Medulla oblongata (tissue), 1 donor: ENCODE measurements around the gene CPEB4.

Source experiments
- DNase-seq: peaks from one replicate; pipeline ENCODE4 v3.0.0-alpha.2; 2015; ENCODE audit errors: extremely low spot score

CPEB4 gene

DNA sequence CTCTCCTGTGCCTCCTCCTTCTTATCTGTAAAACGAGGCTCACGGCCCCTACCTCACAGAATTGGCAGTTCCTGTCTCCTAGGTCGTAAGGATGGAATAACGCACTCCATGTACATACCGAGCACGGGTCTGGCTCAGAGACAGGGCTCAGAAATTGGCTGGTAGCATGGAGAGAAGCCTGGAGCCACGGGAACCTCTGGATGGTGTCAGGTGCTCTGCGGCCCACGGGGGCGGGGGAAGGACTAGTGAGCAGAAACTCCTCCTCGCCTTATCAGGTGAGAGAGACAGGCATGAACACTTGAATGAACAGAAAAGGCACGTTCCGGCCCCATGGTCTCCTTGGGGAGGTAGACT is 85.4 kb downstream of the CPEB4 start:
- DNase-seq = no peak

DNA sequence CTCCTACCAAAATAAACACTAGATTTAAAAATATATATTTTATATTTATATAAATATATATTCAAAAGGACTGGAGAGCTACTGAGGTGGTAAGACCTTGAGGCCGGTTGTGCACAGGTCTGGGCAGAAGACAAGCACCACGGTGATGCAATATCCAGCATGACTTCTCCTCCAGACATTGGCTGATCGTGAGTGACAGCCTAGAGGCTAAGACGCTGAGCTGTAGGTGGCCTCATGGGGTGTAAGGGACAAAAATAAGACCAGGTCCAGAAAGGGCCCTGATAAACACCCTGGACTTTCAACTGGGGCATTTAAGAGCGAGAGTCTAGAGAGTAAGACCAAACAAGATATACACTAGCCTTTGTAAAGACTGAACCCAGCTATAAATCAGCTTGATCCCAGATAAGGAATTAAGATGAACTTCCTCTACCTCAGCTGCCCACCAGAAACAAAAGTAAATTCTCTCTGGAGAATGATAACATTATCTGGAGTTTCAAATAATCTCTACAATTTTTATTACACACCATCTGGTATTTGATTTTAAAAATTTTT is 86.6 kb downstream of the CPEB4 start:
- DNase-seq = no peak

DNA sequence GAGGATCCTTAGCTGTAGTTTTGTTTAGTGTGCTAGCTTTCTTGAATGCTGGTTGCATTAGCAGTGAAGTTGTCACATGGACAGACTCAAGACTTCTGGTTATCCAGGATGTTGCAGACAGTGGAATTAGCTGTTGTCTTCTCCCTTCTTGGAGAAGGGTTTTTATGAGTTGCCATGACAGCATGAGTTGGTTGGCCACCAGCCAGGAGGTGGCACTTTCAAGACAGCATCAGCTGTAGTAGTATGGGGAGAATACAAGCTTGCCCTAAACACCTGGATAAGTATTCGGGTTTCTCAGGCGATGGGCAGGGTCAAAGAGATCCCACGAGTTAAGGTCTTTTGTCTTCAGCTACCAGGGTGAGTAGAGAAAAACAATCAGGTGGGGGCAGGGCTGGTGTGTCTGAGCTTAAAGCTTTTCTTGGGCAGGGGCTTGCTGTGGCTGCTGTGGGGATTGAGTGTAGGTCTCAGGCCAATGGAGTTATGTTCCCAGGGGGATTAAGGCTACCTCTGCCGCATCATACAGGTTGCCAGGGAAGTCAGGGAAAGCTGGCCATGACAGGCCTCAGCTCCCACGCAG is 93.1 kb downstream of the CPEB4 start:
- DNase-seq = no peak

DNA sequence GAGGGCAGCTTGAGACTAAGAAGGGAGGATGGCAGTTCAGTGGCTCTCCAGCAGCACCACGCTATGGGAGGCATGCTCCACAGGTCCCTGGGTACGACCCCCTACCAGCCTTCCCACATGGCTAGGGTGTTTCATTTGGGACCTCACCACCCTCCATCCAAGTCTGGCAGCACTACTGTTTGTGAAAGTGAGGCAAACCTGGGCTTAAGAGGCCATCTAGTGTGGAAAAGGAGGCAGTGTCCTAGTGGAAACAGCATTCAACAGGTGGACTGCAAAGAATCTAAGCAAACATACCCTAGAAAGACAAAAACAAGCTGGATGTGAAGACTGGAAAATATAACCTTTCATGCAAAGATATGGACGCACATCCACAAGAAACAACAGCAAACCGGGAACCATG is 96.1 kb downstream of the CPEB4 start:
- no peak for DNase-seq

DNA sequence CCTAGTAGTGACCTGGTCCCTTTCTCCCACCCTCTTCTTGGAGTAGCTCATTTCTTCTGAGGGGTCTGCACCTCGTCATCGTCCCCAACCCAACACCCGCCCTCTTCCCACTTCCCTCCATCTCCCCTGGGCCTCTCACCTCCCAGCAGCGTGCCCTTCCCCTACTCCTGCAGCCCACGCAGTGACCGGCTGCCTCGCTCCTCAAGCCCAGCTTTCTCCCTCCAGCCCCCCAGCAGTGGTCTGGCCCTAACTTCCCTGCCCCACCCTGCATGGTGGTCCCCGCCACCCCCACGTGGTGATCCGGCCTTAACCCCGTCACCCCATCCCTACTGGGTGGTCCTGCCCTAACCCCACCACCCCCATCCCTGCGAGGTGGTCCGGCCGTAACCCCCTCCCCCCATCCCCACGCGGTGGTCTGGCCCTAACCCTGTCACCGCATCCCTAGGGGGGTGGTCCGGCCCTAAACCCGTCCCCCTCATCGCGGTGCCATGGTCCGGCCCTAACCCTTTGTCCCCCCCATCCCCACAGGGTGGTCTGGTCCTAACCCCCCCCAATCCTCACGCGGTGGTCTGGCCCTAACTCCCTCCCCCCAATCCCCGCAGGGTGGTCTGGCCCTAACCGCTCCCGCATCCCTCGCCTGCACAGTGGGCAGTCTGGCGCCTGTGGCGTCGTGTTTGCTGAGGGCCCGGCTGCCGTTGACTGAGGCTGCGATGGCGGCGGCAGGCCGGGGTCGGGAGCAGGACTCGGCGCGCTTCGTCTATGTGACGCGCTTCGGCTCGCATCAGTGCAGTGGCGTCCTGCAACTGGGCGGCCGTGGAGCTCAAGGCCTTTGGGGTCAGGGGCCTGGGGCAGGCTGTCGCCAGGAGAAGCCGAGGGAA is 100.6 kb downstream of the CPEB4 start, which contains the start of gene C5orf47:
TSS of gene C5orf47 (plus strand) at position 617 of the 878 bp plus-strand sequence. CDS start at position 711, 94 bp downstream.
- DNase-seq = no peak

DNA sequence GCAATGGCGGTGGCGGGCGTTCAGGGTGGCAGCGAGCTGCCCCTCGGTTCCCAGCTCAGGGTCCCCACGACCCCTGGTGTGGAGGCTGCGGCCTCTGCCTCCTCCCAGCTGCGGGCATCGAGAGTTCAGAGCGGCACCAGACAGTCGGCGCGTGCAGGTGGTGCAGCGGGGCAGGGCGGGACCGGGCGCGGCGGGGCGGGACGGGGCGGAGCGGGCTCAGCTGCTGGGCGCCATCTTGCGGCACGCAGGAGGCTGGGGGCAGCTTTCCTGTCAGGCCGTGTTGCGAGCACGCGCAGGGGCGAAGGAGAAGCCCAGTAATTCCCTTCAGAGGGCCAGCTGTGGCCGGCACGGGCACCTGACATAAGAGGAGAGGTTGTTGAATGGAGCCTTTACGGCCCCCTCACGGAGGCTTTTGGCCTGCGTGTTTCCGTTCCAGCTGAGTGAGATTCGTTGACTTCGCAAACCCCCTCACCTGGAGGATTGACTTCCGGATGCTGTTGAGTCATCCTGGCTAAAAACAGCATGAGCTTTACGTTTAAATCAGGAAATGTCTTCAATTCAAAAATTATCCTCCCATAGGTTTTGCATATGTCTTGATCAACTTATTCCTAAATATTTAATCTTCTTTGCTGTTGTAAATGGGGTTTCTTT is 101.4 kb downstream of the CPEB4 start:
- DNase-seq = no peak

DNA sequence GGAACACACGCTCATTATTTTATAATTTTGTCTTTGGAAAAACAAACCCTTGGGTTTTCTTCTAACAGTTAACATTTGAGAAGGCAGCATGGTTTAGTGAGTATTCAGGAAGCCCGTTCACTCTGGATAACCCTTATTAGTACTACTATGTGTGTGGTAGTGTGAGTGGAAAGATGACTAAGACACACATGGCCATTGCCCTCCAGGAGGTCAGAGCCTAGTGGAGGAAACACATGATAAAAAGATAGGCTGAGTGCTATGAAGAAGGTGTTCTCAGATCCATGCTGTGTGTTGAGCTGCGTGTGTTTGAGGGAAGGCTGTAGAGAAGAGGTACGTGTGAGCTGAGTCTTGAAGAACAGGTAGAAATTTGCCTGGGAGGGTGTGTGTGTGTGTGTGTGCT is 109.2 kb downstream of the CPEB4 start:
- DNase-seq = no peak

DNA sequence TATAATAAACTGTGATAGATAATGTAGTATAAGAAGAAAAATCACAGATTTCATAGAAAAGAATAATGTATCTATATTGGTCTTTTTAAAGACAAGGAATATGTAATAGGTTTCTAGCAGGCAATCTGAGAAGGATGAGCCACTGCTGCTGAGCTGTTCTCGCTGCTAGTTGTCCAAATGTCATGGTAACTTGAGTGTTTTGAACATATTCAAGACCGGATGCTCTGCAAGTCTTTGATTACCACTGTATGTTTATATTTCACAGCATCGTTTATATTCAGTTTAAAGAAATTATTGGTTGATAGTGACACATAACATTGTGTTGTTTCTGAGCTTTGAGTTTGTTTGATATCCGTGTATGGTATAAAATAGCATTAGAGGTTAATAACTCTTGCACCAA is 110.4 kb downstream of the CPEB4 start:
- DNase-seq = no peak

DNA sequence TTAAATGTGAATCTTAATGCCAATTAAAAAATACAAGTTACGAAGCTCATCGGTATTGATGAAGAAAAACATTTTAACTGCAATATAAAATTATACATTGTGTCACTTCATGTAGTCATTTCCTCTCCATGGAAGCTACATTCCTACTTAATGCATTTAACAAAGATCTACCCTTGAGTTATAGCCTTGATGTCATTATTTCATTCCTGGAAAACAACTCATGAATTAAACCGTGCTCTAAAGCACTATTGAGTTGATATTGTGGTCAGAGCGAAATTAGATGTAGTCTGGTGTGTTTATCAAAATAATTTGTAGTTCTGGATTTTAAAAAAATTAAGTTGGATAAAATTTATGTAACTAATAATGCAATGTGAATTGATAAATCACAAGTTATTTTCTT is 111.9 kb downstream of the CPEB4 start:
- DNase-seq = no peak

DNA sequence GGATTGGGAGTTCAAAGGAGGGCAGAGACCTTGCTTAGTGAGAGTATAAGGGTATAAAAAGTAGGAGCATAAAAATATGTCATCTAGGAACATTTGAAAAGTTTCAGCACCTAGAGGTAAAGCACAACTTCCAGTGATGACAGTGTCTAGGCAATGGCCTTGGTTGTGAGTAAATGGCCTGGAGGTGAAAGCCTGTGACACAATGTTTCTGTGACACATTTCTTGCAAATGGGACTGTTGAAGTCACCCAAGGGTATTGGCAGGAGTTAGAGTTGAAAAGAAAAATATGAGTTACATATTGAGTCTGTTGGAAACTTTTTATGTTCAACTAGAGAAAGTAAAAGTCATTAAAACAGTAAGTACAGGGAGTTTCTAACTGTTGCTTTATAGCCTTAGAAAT is 115.6 kb downstream of the CPEB4 start:
- no peak for DNase-seq

DNA sequence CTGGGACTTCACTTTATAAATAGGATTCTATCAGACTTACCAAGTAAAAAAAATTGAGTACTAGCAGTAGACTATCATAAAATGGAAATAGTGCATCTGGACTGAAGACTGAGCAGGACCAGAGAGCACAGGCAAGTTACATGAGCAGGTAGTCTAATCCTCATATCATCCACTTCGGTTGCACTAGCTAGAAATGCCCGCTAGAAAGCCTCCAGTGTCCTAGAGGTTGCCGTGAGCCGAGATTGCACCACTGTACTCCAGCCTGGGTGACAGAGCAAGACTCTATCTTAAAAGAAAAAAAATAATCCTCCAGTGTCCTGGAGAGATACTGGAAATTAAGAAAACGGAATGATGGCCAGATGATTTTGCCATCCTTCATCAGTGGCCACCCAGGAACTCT is 120.8 kb downstream of the CPEB4 start:
- DNase-seq = no peak

DNA sequence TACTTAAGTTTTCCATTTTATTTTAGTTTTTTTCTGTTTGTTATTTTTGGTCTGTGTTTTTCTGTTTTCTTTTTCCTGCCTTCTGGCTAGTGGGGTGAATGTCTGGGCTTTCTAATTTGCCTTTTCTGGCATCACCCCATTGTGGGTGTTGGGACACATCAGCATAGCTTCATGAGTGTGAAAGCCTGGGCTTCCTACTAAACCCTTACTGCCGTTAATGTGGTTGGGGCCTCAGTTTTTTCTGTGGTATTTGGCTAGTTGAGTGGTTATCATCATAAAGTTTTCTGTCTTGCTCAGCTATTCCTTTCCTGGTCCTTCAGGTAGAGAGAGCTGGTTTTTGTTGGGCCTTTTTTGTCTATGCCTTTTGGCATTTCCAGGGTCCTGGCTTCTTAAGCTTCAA is 122.2 kb downstream of the CPEB4 start:
- no peak for DNase-seq

DNA sequence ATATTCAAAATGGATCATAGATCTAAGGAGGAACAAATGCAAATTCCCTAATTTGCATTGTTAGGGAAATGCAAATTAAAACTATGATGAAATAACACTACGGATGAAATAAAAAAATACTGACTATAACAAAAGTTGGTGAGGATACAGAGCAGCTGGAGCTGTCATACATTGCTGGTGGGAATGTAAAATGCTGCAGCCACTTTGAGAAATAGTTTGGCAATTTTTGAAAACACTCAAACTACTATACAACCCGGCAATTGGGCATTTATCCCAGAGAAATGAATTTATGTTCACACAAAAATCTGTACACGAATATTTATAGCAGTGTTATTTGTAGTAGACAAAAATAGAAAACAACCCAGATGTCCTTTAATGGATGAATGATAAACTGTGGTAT is 123.3 kb downstream of the CPEB4 start:
- no peak for DNase-seq
